Naive thymus-derived CD8-positive, alpha-beta T cell (primary cell): ENCODE measurements around the gene GCC1. TPM values are rescaled to one million over a fixed set of nuclear protein-coding genes. Genes with fewer than 3 reads are reported as not detected.

Experiments
- ATAC-seq, 2 donors: fragments of 150-1000 bp; cut with Tn5 transposase in 1 of 2; sonication (Bioruptor Pico), chemical (Tn5 transposase) in 1 of 2; 1 replicate in 1 of 2; 2 replicates in 1 of 2; pipeline ENCODE4 v1.10.0; 2021; ENCODE audit warnings: mild to moderate bottlenecking in 2 of 2, moderate library complexity in 2 of 2
- POLR2A ChIA-PET: fragments of 350-600 bp; sonication (Branson Sonifier 250); formaldehyde crosslinking; loops from one replicate; lab custom pipeline; 2021; ENCODE audit warnings: antibody characterized with exemption; lab: Charles Lee
- DNase-seq, 10 donors: peaks; one replicate each; pipeline versions ENCODE4 v3.0.0 to v3.0.0-alpha.2; 2020 to 2022
- H3K27ac Mint-ChIP-seq, 10 donors: one replicate each; pipeline ENCODE4 v1.8.0; 2020 to 2022; ENCODE audit warnings: mild to moderate bottlenecking in 10 of 10, mixed read lengths in 10 of 10, moderate library complexity in 4 of 10, inconsistent platforms in 1 of 10
- H3K27me3 Mint-ChIP-seq, 5 donors: one replicate each; pipeline ENCODE4 v1.8.0; 2021 to 2022; ENCODE audit warnings: mixed read lengths in 5 of 5
- H3K36me3 Mint-ChIP-seq, 3 donors: one replicate each; pipeline ENCODE4 v1.8.0; 2020 to 2022; ENCODE audit warnings: mixed read lengths in 3 of 3, mild to moderate bottlenecking in 2 of 3, inconsistent platforms in 1 of 3
- H3K4me1 Mint-ChIP-seq, 4 donors: one replicate each; pipeline ENCODE4 v1.8.0; 2021 to 2022; ENCODE audit warnings: mixed read lengths in 4 of 4
- H3K4me3 Mint-ChIP-seq, 10 donors: one replicate each; pipeline ENCODE4 v1.8.0; 2020 to 2022; ENCODE audit warnings: mild to moderate bottlenecking in 10 of 10, mixed read lengths in 10 of 10, moderate library complexity in 6 of 10, inconsistent platforms in 1 of 10
- H3K9me3 Mint-ChIP-seq, 9 donors: one replicate each; pipeline ENCODE4 v1.8.0; 2020 to 2022; ENCODE audit warnings: mixed read lengths in 9 of 9, mild to moderate bottlenecking in 3 of 9, inconsistent platforms in 1 of 9, moderate library complexity in 1 of 9
- polyA plus RNA-seq, 3 donors: library from polyadenylated mRNA; unstranded; fragments of 300-500 nt; fragmentation: Illumina TruSeq; gene quantifications; one replicate each; pipeline ENCODE4 v1.2.3, GENCODE V29; 2021
- total RNA-seq, 8 experiments: library from RNA in 2 of 8; stranded (reverse) in 2 of 8; gene quantifications; one replicate each; pipeline ENCODE4 v1.2.3 and lab custom pipeline; 2021 to 2026

Gene GCC1
- total RNA-seq (10 to 100 TPM; 20.8 to 23.5 TPM), polyA plus RNA-seq (10 to 100 TPM in 1 of 3 donors, 1 to 10 TPM in 2; 7.9 to 14.5 (median 8.0) TPM), total RNA-seq (lab: John Stamatoyannopoulos, UW) (53.2 to 93.5 (median 71.1) reads per million in 6 experiments)

- Mint-ChIP-seq H3K4me1 (peaks cover 40 to 83% (median 80%) of the 10 kb centered on the region in 4 donors), H3K27me3 (no peaks in the 10 kb centered on the region), H3K27ac (peak within 1 kb of the TSS; percentile 85 to 97 (median 96)), H3K36me3 (peaks cover 0 to 36% (median 23%) of the 10 kb centered on the region in 3 donors), H3K4me3 (peak within 1 kb of the TSS; percentile 91 to 95 (median 92)), H3K9me3 (no peaks in the 10 kb centered on the region)
- POLR2A ChIA-PET = interaction anchor here (0.5 to 2.2 kb wide), 5 partner anchors 66 to 759 kb away, joined by 3 to 10 read pairs (median 4); partner anchors contain the start of genes GRM8 and ZNF800
- ATAC-seq (peak; percentile 72 to 80), DNase-seq (peak; percentile 87 to 97 (median 94))
Observed at GRCh38 chr7:127585044-127585953, at the start of gene GCC1. TSS of gene GCC1 (minus strand) at chr7:127585596. CDS start at chr7:127585182, 414 bp downstream.

GRCh38 chr7:127632276-127632910 is 47.0 kb upstream of the GCC1 start:
- POLR2A ChIA-PET = no interaction called here

GRCh38 chr7:127629268-127629854 is 44.0 kb upstream of the GCC1 start:
- ATAC-seq (peak; percentile 70 to 79), DNase-seq (peak in 6 of 10 donors; percentile 15 to 70 (median 26))
- H3K27ac Mint-ChIP-seq = peak overlapping the region in 1 of 10 donors; percentile 3
- H3K4me3 Mint-ChIP-seq = peak overlapping the region in 1 of 10 donors; percentile 39
- no peaks in the 10 kb centered on the region for H3K9me3 Mint-ChIP-seq
- no peaks in the 10 kb centered on the region for H3K36me3 Mint-ChIP-seq
- POLR2A ChIA-PET = no interaction called here
- peaks cover 0 to 6% (median 1%) of the 10 kb centered on the region in 4 donors for H3K4me1 Mint-ChIP-seq
- peaks cover 13 to 26% (median 19%) of the 10 kb centered on the region in 5 donors for H3K27me3 Mint-ChIP-seq

More at GRCh38 chr7:127632276-127632910, 47.0 kb upstream of the GCC1 start:
- peaks cover 0 to 6% (median 1%) of the 10 kb centered on the region in 4 donors for H3K4me1 Mint-ChIP-seq
- H3K9me3 Mint-ChIP-seq = no peaks in the 10 kb centered on the region
- H3K36me3 Mint-ChIP-seq = no peaks in the 10 kb centered on the region
- H3K27ac Mint-ChIP-seq = no peak overlapping the region
- peaks cover 13 to 40% (median 27%) of the 10 kb centered on the region in 5 donors for H3K27me3 Mint-ChIP-seq
- no peak overlapping the region for H3K4me3 Mint-ChIP-seq
- no peak for ATAC-seq
- no peak for DNase-seq

- no peak overlapping the region for H3K4me3 Mint-ChIP-seq
- peaks cover 13 to 23% (median 16%) of the 10 kb centered on the region in 5 donors for H3K27me3 Mint-ChIP-seq
- POLR2A ChIA-PET = no interaction called here
- DNase-seq = no peak
- H3K27ac Mint-ChIP-seq = no peak overlapping the region
- no peak for ATAC-seq
- no peaks in the 10 kb centered on the region for H3K36me3 Mint-ChIP-seq
- H3K9me3 Mint-ChIP-seq = no peaks in the 10 kb centered on the region
- H3K4me1 Mint-ChIP-seq = peaks cover 0 to 6% (median 1%) of the 10 kb centered on the region in 4 donors
Observed at GRCh38 chr7:127628445-127628844, 43.0 kb upstream of the GCC1 start.

- Mint-ChIP-seq H3K4me3 (no peak overlapping the region), H3K27me3 (peaks cover 21 to 30% (median 24%) of the 10 kb centered on the region in 5 donors), H3K27ac (no peak overlapping the region), H3K4me1 (peaks cover 3 to 13% (median 7%) of the 10 kb centered on the region in 4 donors), H3K36me3 (no peaks in the 10 kb centered on the region), H3K9me3 (no peaks in the 10 kb centered on the region)
- ATAC-seq (no peak), DNase-seq (no peak)
- POLR2A ChIA-PET = interaction anchor here (0.6 kb wide), 1 partner anchor 16 kb away, joined by 3 read pairs; no protein-coding TSS in a partner anchor
Observed at GRCh38 chr7:127625331-127625730, 39.9 kb upstream of the GCC1 start.

GRCh38 chr7:127620406-127621233 is 35.2 kb upstream of the GCC1 start:
- no peak for ATAC-seq
- H3K27me3 Mint-ChIP-seq = peaks cover 27 to 72% (median 49%) of the 10 kb centered on the region in 5 donors
- no peaks in the 10 kb centered on the region for H3K9me3 Mint-ChIP-seq
- no peak overlapping the region for H3K4me3 Mint-ChIP-seq
- no peak for DNase-seq
- POLR2A ChIA-PET = no interaction called here
- no peaks in the 10 kb centered on the region for H3K36me3 Mint-ChIP-seq
- H3K4me1 Mint-ChIP-seq = peaks cover 3 to 8% (median 6%) of the 10 kb centered on the region in 4 donors
- peak overlapping the region in 1 of 10 donors; percentile 78 for H3K27ac Mint-ChIP-seq

- POLR2A ChIA-PET = no interaction called here
- Mint-ChIP-seq H3K36me3 (no peaks in the 10 kb centered on the region), H3K27ac (no peak overlapping the region), H3K4me3 (no peak overlapping the region), H3K27me3 (peaks cover 26 to 72% (median 52%) of the 10 kb centered on the region in 5 donors), H3K9me3 (no peaks in the 10 kb centered on the region), H3K4me1 (peaks cover 3 to 8% (median 6%) of the 10 kb centered on the region in 4 donors)
- ATAC-seq = no peak
- DNase-seq = no peak
Observed at GRCh38 chr7:127619681-127620405, 34.4 kb upstream of the GCC1 start.

GRCh38 chr7:127618775-127619174 is 33.4 kb upstream of the GCC1 start:
- DNase-seq (no peak), ATAC-seq (no peak)
- Mint-ChIP-seq H3K4me3 (no peak overlapping the region), H3K27ac (no peak overlapping the region), H3K4me1 (peaks cover 3 to 8% (median 6%) of the 10 kb centered on the region in 4 donors), H3K36me3 (no peaks in the 10 kb centered on the region), H3K9me3 (no peaks in the 10 kb centered on the region), H3K27me3 (peaks cover 22 to 77% (median 57%) of the 10 kb centered on the region in 5 donors)
- POLR2A ChIA-PET = no interaction called here

GRCh38 chr7:127618042-127618441 is 32.6 kb upstream of the GCC1 start, which contains the start of gene PAX4:
TSS of gene PAX4 (minus strand) at chr7:127618142. CDS start at chr7:127615928, 2,214 bp downstream.
- no peak for ATAC-seq
- Mint-ChIP-seq H3K36me3 (no peaks in the 10 kb centered on the region), H3K27ac (no peak within 1 kb of the TSS), H3K9me3 (peaks cover 0 to 2% (median 0%) of the 10 kb centered on the region in 9 donors), H3K4me3 (no peak within 1 kb of the TSS), H3K27me3 (peaks cover 25 to 81% (median 65%) of the 10 kb centered on the region in 5 donors), H3K4me1 (peaks cover 3 to 8% (median 6%) of the 10 kb centered on the region in 4 donors)
- POLR2A ChIA-PET = no interaction called here
- no peak for DNase-seq

- H3K27me3 Mint-ChIP-seq = peaks cover 24 to 81% (median 69%) of the 10 kb centered on the region in 5 donors
- no peak overlapping the region for H3K27ac Mint-ChIP-seq
- H3K9me3 Mint-ChIP-seq = peaks cover 0 to 15% (median 0%) of the 10 kb centered on the region in 9 donors
- POLR2A ChIA-PET = no interaction called here
- no peak for ATAC-seq
- DNase-seq = no peak
- H3K4me1 Mint-ChIP-seq = peaks cover 3 to 8% (median 6%) of the 10 kb centered on the region in 4 donors
- no peaks in the 10 kb centered on the region for H3K36me3 Mint-ChIP-seq
- no peak overlapping the region for H3K4me3 Mint-ChIP-seq
Observed at GRCh38 chr7:127616724-127617123, 31.3 kb upstream of the GCC1 start.

GRCh38 chr7:127612263-127612662 is 26.9 kb upstream of the GCC1 start:
- DNase-seq = no peak
- ATAC-seq = no peak
- Mint-ChIP-seq H3K9me3 (peaks cover 0 to 16% (median 0%) of the 10 kb centered on the region in 9 donors), H3K4me3 (no peak overlapping the region), H3K4me1 (no peaks in the 10 kb centered on the region), H3K27me3 (peaks cover 12 to 44% (median 39%) of the 10 kb centered on the region in 5 donors), H3K27ac (no peak overlapping the region), H3K36me3 (no peaks in the 10 kb centered on the region)
- POLR2A ChIA-PET = no interaction called here
